OCI-M2 (cell line): ENCODE measurements around the gene TFAP2A.

Source experiments
- DNase-seq: peaks from one replicate; lab custom pipeline; 2025; ENCODE audit not compliant: unreplicated experiment; lab: John Stamatoyannopoulos, UW

TFAP2A gene

GRCh38 chr6:10414756-10415616 is at the start of gene TFAP2A:
Gene TFAP2A, minus strand, starts transcription at chr6:10415074. Its CDS starts 83 bp downstream, at chr6:10414991.
- DNase-seq, result no peak

GRCh38 chr6:10463491-10464481 is 48.9 kb upstream of the TFAP2A start:
- no peak for DNase-seq

- DNase-seq, result no peak
Observed at GRCh38 chr6:10463040-10463439, 48.2 kb upstream of the TFAP2A start.

GRCh38 chr6:10461850-10462249 is 47.0 kb upstream of the TFAP2A start:
- DNase-seq, result no peak

- no peak for DNase-seq
Observed at GRCh38 chr6:10460096-10460495, 45.2 kb upstream of the TFAP2A start.

- no peak for DNase-seq
Observed at GRCh38 chr6:10458287-10458686, 43.4 kb upstream of the TFAP2A start.

- DNase-seq, result no peak
Observed at GRCh38 chr6:10453596-10453995, 38.7 kb upstream of the TFAP2A start.

GRCh38 chr6:10451828-10452509 is 37.1 kb upstream of the TFAP2A start:
- no peak for DNase-seq

GRCh38 chr6:10451394-10451793 is 36.5 kb upstream of the TFAP2A start:
- DNase-seq, result no peak

GRCh38 chr6:10449751-10450150 is 34.9 kb upstream of the TFAP2A start:
- DNase-seq, result no peak

GRCh38 chr6:10448096-10448495 is 33.2 kb upstream of the TFAP2A start:
- DNase-seq, result no peak

- DNase-seq, result no peak
Observed at GRCh38 chr6:10446548-10446947, 31.7 kb upstream of the TFAP2A start.

- DNase-seq, result no peak
Observed at GRCh38 chr6:10441655-10442009, 26.8 kb upstream of the TFAP2A start.

GRCh38 chr6:10441004-10441654 is 26.3 kb upstream of the TFAP2A start:
- no peak for DNase-seq

- no peak for DNase-seq
Observed at GRCh38 chr6:10437891-10438290, 23.0 kb upstream of the TFAP2A start.

GRCh38 chr6:10434235-10434634 is 19.4 kb upstream of the TFAP2A start:
- DNase-seq, result no peak

- no peak for DNase-seq
Observed at GRCh38 chr6:10433322-10433721, 18.4 kb upstream of the TFAP2A start.

GRCh38 chr6:10431423-10432164 is 16.7 kb upstream of the TFAP2A start:
- no peak for DNase-seq

- DNase-seq, result no peak
Observed at GRCh38 chr6:10429638-10430427, 15.0 kb upstream of the TFAP2A start.
